GM04504 (cell line): ENCODE data around the gene ZNF554.
"Not testable (repeated sequence)": the region's sequence is repeated elsewhere in the genome, so short reads cannot be mapped to it uniquely, and the experiment has no call there.

Experiments
- DNase-seq: peaks from one replicate; pipeline ENCODE4 v3.0.0-alpha.2; 2012; ENCODE audit warnings: low read depth

The ZNF554 gene

GRCh38 chr19:2807379-2808128 lies 12.1 kb upstream of the ZNF554 start:
- DNase-seq: no peak

DNA sequence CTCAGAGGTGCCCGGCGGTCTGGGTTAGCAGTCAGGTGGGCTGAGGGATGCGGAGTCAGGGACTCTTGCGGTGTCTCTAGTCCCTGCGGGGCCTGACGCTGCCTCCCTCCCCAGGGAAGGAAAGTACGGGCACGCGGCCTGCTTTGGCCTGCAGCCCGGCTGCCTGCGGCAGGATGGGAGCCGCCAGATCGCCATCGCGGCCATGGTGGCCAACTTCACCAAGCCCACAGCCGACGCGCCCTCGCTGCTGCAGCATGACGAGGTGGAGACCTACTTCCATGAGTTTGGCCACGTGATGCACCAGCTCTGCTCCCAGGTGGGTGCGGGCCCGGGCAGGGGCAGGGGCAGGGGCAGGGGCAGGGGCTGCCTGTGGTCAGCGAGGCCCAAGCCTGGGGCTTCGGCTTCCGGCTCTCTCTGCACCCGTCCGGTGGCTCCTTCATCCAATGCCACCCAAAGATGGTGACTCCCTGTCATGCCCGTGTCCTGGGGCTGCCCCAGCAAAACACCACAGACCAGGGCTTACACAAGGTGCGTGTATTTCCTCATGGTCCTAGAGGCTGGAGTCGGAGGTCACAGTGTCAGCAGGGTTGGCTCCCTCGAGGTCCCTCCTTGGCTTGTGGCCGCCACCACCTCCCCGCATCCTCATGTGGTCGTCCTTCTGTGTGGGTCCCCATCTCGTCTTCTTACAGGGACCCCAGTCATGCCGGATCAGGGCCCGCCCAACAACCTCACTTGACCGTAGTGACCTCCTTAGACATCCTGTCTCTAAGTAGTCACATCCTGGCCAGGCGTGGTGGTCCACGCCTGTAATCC lies 11.3 kb upstream of the ZNF554 start:
- no peak for DNase-seq

DNA sequence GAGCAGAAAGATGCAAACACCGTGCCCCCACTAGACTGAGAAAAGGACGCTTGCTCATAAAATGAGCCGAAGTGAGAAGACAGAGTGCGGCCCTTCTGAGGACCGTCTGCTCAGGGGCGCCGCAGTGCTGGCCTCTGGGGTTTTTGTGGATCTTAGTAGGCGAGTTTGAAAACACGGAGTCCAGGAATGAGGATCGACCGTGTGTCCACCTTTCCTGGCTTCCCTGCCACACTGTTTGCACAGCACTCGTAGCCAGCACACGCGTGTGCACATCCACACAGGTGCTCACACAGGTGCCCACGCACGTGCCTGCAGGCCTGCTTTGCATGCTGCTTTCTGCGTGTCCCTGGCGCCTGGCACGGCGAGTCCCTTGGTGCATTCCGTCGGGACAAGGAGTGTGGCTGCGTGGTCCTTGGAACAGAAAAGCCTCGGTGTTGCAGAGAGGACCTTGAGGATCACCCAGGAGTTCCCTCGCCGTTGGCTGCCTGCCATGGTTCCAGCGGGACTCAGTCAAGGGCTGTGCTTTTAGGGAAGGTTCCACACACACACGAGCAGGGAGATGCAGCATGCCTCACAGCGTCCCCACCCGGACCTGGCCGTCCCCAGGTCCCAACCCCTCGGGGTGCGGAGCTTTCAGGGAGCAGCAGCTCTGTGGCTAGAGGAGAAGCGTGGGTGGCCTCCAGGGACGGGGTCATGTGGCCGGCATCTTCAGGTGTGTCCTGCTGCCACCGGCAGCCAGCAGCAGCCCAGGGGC lies 10.1 kb upstream of the ZNF554 start:
- DNase-seq: no peak

DNA sequence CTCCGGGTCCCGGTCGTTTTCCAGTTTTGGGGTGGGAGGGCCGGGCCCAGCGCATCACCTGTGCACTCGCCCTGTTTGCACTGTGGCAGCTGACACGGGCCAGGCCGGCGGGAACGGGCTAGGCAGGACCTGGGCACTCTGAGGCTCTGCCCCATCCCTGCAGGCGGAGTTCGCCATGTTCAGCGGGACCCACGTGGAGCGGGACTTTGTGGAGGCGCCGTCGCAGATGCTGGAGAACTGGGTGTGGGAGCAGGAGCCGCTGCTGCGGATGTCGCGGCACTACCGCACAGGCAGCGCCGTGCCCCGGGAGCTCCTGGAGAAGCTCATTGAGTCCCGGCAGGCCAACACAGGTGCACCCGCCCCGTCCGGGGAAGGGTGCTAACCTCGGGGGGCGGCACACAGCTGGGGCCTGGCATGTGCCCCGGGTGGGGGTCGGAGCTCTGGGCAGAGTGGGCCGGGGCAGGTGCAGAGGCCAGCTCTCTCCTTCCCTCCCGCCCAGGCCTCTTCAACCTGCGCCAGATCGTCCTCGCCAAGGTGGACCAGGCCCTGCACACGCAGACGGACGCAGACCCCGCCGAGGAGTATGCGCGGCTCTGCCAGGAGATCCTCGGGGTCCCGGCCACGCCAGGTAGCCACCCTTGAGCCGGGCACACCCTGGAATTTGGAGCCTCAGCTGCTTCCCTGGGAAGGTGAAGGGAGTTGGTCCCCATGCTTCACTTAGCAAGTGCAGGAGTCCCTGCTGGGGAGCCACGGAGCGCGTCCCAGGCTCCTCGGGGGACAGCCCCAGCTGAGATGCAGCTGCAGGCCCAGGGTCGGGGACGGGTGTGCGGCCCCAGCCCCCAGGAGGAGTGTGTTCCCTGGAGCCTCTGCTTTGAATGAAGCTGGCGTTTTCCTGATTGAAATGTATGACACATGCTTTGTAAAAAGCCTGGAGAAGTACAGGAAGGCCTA lies 9.3 kb upstream of the ZNF554 start:
- no peak for DNase-seq

DNA sequence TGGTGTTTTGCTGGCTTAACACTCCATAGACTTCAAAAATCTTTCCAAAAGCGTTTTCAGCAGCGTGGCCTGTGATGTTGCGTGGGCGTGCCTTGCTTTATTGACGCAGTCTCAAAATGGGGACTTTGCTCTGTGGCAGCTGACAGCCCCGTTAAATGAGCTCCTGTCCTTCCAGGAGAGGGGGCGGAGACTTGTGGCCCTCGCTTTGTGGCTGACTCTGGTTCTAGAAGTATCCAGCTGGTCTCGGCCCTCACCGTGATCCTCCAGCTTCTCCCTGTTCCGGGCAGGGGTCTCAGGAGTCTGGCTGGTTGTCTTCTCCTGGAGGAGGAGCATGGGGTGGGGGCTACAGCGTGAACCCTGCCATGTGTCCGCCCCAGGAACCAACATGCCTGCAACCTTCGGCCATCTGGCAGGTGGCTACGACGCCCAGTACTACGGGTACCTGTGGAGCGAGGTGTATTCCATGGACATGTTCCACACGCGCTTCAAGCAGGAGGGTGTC lies 8.4 kb upstream of the ZNF554 start:
- DNase-seq: no peak

- no peak for DNase-seq
Observed at GRCh38 chr19:2811735-2812413, 7.8 kb upstream of the ZNF554 start.

DNA sequence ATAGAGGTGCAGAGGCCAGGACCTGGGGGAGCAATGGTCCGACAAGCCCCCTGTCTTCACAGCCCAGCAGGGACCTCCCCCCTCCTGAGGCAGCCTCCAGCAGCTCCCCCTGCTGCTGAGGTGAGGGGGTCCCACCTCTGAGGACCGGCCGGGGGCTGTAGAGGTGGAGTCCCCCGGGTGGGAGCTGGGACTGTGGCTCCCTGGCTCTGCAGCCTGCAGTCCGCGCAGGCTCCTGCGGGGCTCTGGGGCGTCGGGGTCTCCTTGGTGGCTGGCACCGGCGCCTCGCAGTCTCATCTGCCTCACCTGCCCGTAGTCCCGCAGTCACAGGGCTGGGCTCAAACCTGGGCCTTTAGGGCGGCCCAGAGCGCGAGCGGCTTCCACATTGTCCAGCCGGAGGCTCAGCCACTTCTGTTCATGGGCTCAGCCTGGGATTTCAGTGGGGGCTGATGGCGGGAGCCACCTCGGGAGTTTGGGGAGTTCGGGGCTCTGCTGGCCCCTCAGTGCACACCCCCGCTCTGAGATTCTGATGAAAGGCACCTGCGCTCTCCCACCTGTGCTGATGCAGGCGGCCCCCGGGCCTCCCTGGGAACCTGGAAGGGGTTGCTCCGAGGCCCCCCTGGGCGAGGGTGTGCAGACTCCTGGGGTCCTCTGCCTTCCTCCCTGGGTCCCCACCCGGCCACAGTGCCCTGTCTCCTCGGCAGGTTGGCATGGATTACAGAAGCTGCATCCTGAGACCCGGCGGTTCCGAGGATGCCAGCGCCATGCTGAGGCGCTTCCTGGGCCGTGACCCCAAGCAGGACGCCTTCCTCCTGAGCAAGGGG lies 7.0 kb upstream of the ZNF554 start:
- DNase-seq: no peak

GRCh38 chr19:2813235-2814160 lies 6.2 kb upstream of the ZNF554 start:
- no peak for DNase-seq

GRCh38 chr19:2814426-2814825 lies 5.2 kb upstream of the ZNF554 start:
- no peak for DNase-seq

DNA sequence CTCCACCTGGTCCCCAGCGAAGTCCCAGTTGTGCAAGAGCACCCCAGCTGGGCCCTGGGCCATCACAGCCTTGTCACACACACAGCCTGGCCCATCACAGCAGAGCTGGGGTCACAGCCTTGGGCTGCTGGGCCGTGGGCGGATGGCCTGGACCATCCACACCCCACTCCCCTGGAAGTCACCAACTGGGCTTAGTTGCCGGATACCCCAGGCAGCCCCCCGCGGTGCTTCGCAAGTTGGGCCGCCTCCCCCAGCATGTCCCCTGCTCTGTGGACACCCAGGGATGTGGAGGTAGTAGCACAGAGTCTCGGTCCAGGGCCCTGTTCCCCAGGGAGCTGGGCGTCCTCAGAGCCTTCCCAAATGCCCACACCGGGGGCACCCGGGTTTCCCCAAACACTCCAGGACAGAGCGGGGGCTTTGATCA lies 4.5 kb upstream of the ZNF554 start:
- no peak for DNase-seq

GRCh38 chr19:2815923-2816322 lies 3.7 kb upstream of the ZNF554 start:
- DNase-seq: no peak

DNA sequence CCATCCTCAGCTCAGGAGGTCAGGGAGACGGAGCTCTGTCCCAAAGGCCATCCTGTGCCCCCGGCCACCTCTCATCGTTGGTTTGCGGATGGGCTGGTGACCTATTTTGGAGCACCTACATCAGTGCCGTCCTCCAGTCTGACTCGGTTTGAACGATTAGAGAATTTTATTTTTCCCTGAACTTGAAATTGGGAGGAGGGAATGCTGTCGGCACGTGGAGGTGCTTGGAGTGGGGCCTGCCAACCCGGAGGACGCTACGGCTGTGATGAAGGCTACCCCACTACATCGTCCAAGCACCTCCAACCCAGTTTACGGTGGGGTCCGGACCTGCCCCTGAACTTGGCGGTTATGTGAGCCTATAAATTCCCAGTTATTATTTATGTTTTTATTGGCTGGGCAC lies 3.0 kb upstream of the ZNF554 start:
- DNase-seq: no peak

GRCh38 chr19:2817237-2817829 lies 2.3 kb upstream of the ZNF554 start:
- not testable (repeated sequence) for DNase-seq

- no peak for DNase-seq
Observed at GRCh38 chr19:2820112-2820702, 539 bp downstream of the ZNF554 start.

DNA sequence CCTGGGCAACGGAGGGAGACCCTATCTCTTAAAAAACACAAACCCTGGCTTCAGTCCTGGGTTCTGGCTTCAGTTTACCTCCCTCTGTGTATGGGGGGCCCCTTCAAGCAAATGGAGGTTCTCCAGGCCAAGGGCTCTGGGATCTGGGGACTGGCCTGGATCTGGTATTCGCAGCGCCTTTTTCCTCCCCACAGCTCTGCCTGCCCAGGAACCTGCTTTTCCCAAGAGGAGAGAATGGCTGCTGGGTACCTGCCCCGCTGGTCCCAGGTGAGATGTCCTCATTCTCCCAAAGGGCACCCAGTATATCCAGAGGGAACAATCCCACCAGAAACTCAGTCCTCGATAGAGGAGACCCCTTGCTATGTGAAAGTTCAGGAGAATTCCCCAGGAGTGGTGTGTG lies 3.2 kb downstream of the ZNF554 start:
- no peak for DNase-seq

- DNase-seq: no peak
Observed at GRCh38 chr19:2823646-2824045, 4.0 kb downstream of the ZNF554 start.

- DNase-seq: no peak
Observed at GRCh38 chr19:2824129-2824528, 4.5 kb downstream of the ZNF554 start.

GRCh38 chr19:2827022-2827421 lies 7.4 kb downstream of the ZNF554 start:
- DNase-seq: no peak
